CD4-positive, alpha-beta T cell treated with Interleukin-6 at 100 ng/mL for 8 hours (primary cell): ENCODE data around the gene SIRPG.
"Not testable (repeated sequence)": the region's sequence is repeated elsewhere in the genome, so short reads cannot be mapped to it uniquely, and the experiment has no call there.

Source experiments
- DNase-seq: peaks from one replicate; pipeline ENCODE4 v3.0.0-alpha.2; 2020; ENCODE audit warnings: mixed read lengths, low spot score

SIRPG gene

GRCh38 chr20:1635291-1635979, 22.1 kb downstream of the SIRPG start:
- no peak for DNase-seq

- DNase-seq = no peak
Measured at GRCh38 chr20:1633535-1633934, 24.0 kb downstream of the SIRPG start.

- no peak for DNase-seq
Measured at GRCh38 chr20:1632178-1632577, 25.4 kb downstream of the SIRPG start.

GRCh38 chr20:1631309-1632151, 26.0 kb downstream of the SIRPG start:
- no peak for DNase-seq

- no peak for DNase-seq
Measured at GRCh38 chr20:1630186-1630585, 27.4 kb downstream of the SIRPG start.

- no peak for DNase-seq
Measured at GRCh38 chr20:1629321-1629720, 28.3 kb downstream of the SIRPG start.

- no peak for DNase-seq
Measured at GRCh38 chr20:1628621-1629020, 29.0 kb downstream of the SIRPG start.

GRCh38 chr20:1627200-1627550, 30.4 kb downstream of the SIRPG start:
- no peak for DNase-seq

- no peak for DNase-seq
Measured at GRCh38 chr20:1626528-1627199, 30.9 kb downstream of the SIRPG start.

- DNase-seq = no peak
Measured at GRCh38 chr20:1625083-1625690, 32.4 kb downstream of the SIRPG start.

GRCh38 chr20:1623501-1624205, 33.9 kb downstream of the SIRPG start:
- DNase-seq = no peak

GRCh38 chr20:1622450-1622849, 35.1 kb downstream of the SIRPG start:
- peak; percentile 52 for DNase-seq

GRCh38 chr20:1621316-1621715, 36.3 kb downstream of the SIRPG start:
- no peak for DNase-seq

GRCh38 chr20:1619861-1620444, 37.6 kb downstream of the SIRPG start, which contains the start of gene SIRPB1:
TSS of gene SIRPB1 (minus strand) at chr20:1620009. CDS start at chr20:1619944, 65 bp downstream.
- peak; percentile 16 for DNase-seq

- no peak for DNase-seq
Measured at GRCh38 chr20:1618954-1619540, 38.5 kb downstream of the SIRPG start.

- no peak for DNase-seq
Measured at GRCh38 chr20:1618479-1618878, 39.1 kb downstream of the SIRPG start.

- no peak for DNase-seq
Measured at GRCh38 chr20:1616858-1617434, 40.6 kb downstream of the SIRPG start.

- not testable (repeated sequence) for DNase-seq
Measured at GRCh38 chr20:1610404-1610803, 47.2 kb downstream of the SIRPG start.

- DNase-seq = not testable (repeated sequence)
Measured at GRCh38 chr20:1608678-1609347, 48.8 kb downstream of the SIRPG start.

- no peak for DNase-seq
Measured at GRCh38 chr20:1600736-1601135, 56.8 kb downstream of the SIRPG start.
